Spinal cord (tissue), 10 donors: ENCODE results near the gene PAX7. TPM values are rescaled to one million over a fixed set of nuclear protein-coding genes. Genes with fewer than 3 reads are reported as not detected.
"Not testable (repeated sequence)": the region's sequence is repeated elsewhere in the genome, so short reads cannot be mapped to it uniquely, and the experiment has no call there.

ENCODE experiments used
- DNase-seq, 6 donors: peaks; one replicate each; pipeline versions ENCODE4 v3.0.0 to v3.0.0-alpha.2; 2013 to 2015; ENCODE audit warnings: low spot score in 6 of 6, low read depth in 4 of 6
- H3K27ac ChIP-seq: one replicate; pipeline ENCODE4 v1.5.1; 2013; ENCODE audit warnings: low read depth, low read length, control low read depth
- H3K27me3 ChIP-seq: one replicate; pipeline ENCODE4 v1.6.1; 2013; ENCODE audit warnings: low read length; ENCODE audit not compliant: control insufficient read depth, insufficient read depth
- H3K36me3 ChIP-seq: one replicate; pipeline ENCODE4 v1.6.1; 2013; ENCODE audit warnings: low read length; ENCODE audit not compliant: control insufficient read depth, insufficient read depth
- H3K4me1 ChIP-seq: one replicate; pipeline ENCODE4 v1.6.1; 2013; ENCODE audit warnings: low read length; ENCODE audit not compliant: control insufficient read depth, insufficient read depth
- H3K4me3 ChIP-seq: one replicate; pipeline ENCODE4 v1.5.1; 2013; ENCODE audit warnings: low read depth, low read length, control low read depth
- H3K9me3 ChIP-seq: one replicate; pipeline ENCODE4 v1.6.1; 2013; ENCODE audit warnings: low read length; ENCODE audit not compliant: control insufficient read depth, insufficient read depth
- WGBS: methylation state at CpG from one replicate; pipeline ENCODE4 v1.1.5; 2013; ENCODE audit warnings: missing lambda C conversion rate; ENCODE audit not compliant: insufficient coverage; 5-methylcytosine and 5-hydroxymethylcytosine counted together
- polyA plus RNA-seq, 2 donors: library from polyadenylated mRNA; unstranded; fragments of 120-200 nt; gene quantifications; one replicate each; pipeline ENCODE4 v1.2.1, GENCODE V29; 2013; ENCODE audit not compliant: insufficient read length in 2 of 2
- total RNA-seq, 2 donors: library from RNA; depleted of rRNA in 1 of 2; stranded (reverse); fragments of 120-200 nt in 1 of 2; fragments of >200 nt in 1 of 2; gene quantifications; one replicate each; pipeline versions ENCODE4 v1.2.3 to v1.2.4, GENCODE V29; 2013 to 2014
- donor health status: healthy.

PAX7 gene
- total and polyA plus RNA-seq, 4 donors: 1.5 to 6.1 (median 3.4) TPM

DNA sequence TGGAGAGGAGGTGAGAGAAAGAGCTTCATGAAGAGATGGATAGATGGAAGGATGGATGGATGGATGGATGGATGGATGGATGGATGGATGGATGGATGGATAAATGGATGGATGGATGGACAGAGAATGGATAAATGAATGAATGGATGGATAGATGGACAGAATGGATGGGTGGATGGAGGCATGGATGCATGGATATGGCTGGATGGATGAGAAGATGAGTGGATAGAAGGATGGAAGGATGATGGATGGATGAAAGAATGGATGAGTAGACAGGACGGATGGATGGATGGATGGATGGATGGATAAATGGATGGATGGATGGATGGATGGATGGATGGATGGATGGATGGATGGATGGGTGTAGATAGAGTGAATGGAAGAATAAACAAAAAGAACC is 113.7 kb downstream of the PAX7 start:
- H3K36me3 ChIP-seq, H3K9me3 ChIP-seq, H3K27ac ChIP-seq, H3K27me3 ChIP-seq, DNase-seq, H3K4me1 ChIP-seq, H3K4me3 ChIP-seq: not testable (repeated sequence)
- no CpG with 5 or more reads among the region's 1 CpG for WGBS

DNA sequence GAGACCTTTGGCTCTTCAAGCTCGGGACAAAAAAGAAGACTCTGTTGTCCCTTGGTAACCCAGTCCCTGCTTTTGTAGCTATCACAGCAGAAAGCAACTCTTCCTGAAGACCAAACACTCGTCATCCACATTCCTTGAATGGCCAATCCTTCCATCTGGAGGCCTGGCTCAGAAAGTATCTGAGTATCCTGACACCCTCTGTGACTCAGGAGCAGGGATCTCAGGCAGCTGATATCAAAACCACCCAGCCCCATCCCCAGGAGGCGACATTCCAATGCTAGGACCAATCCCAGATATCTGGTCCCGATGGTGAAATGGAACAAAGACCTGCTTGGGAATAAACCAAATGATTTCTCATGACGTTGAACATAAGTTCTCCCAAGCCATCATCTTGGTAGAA is 116.3 kb downstream of the PAX7 start:
- Histone ChIP-seq H3K27ac (no peak overlapping the region), H3K4me1 (no peaks in the 10 kb centered on the region), H3K4me3 (no peak overlapping the region), H3K36me3 (peaks cover 6% of the 10 kb centered on the region), H3K27me3 (no peaks in the 10 kb centered on the region), H3K9me3 (no peaks in the 10 kb centered on the region)
- no peak for DNase-seq
- WGBS: 93% methylated on average over 2 of the region's 5 CpGs

GRCh38 chr1:18747671-18748070 is 117.0 kb downstream of the PAX7 start:
- H3K36me3 ChIP-seq: peaks cover 3% of the 10 kb centered on the region
- WGBS: no CpG with 5 or more reads among the region's 5 CpGs
- no peaks in the 10 kb centered on the region for H3K9me3 ChIP-seq
- no peaks in the 10 kb centered on the region for H3K4me1 ChIP-seq
- no peak overlapping the region for H3K27ac ChIP-seq
- peak in 1 of 6 donors; percentile 54 for DNase-seq
- H3K27me3 ChIP-seq: no peaks in the 10 kb centered on the region
- no peak overlapping the region for H3K4me3 ChIP-seq

DNA sequence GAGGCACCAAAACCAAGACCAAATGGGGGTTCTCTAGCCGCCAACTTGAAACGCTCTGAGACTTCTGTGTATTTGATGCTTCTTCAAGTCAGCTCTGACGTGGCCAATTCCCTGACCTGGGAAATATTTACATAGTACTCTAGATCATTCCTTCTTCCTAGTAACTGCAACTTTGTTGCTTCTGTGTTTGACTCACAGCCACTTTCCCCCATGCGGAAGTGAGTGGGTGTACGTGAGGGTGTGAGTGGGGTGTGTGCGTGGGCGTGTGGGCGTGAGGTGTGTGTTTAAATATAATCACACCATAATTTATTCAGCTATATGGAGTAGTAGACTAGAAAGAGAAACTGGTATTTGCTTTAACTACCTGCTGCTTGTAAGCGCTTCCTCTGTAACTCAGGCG is 117.8 kb downstream of the PAX7 start:
- whole genome bisulfite sequencing: 95% methylated on average over 4 of the region's 10 CpGs
- no peak overlapping the region for H3K27ac ChIP-seq
- no peaks in the 10 kb centered on the region for H3K4me1 ChIP-seq
- H3K36me3 ChIP-seq: peaks cover 3% of the 10 kb centered on the region
- H3K4me3 ChIP-seq: no peak overlapping the region
- no peak for DNase-seq
- H3K9me3 ChIP-seq: no peaks in the 10 kb centered on the region
- H3K27me3 ChIP-seq: no peaks in the 10 kb centered on the region

GRCh38 chr1:18749569-18749968 is 118.9 kb downstream of the PAX7 start:
- H3K27me3 ChIP-seq: no peaks in the 10 kb centered on the region
- H3K36me3 ChIP-seq: peaks cover 3% of the 10 kb centered on the region
- no peak overlapping the region for H3K4me3 ChIP-seq
- no peaks in the 10 kb centered on the region for H3K9me3 ChIP-seq
- no peak for DNase-seq
- H3K27ac ChIP-seq: no peak overlapping the region
- H3K4me1 ChIP-seq: no peaks in the 10 kb centered on the region

- no peak for DNase-seq
- Histone ChIP-seq H3K27me3 (no peaks in the 10 kb centered on the region), H3K4me3 (no peak overlapping the region), H3K9me3 (no peaks in the 10 kb centered on the region), H3K27ac (no peak overlapping the region), H3K36me3 (no peaks in the 10 kb centered on the region), H3K4me1 (no peaks in the 10 kb centered on the region)
- WGBS: 100% methylated on average over 2 of the region's 2 CpGs
These were observed 120.0 kb downstream of the PAX7 start for GRCh38 chr1:18750600-18750999.

- Histone ChIP-seq H3K27ac (no peak overlapping the region), H3K4me3 (no peak overlapping the region), H3K4me1 (no peaks in the 10 kb centered on the region), H3K27me3 (no peaks in the 10 kb centered on the region), H3K36me3 (no peaks in the 10 kb centered on the region), H3K9me3 (no peaks in the 10 kb centered on the region)
- DNase-seq: peak in 1 of 6 donors; percentile 12
- 28% methylated on average over 2 of the region's 4 CpGs for WGBS
These were observed 120.8 kb downstream of the PAX7 start for GRCh38 chr1:18751425-18751824.

GRCh38 chr1:18752409-18752808 is 121.8 kb downstream of the PAX7 start:
- H3K27ac ChIP-seq: no peak overlapping the region
- H3K36me3 ChIP-seq: no peaks in the 10 kb centered on the region
- H3K4me3 ChIP-seq: no peak overlapping the region
- DNase-seq: no peak
- no peaks in the 10 kb centered on the region for H3K4me1 ChIP-seq
- no peaks in the 10 kb centered on the region for H3K27me3 ChIP-seq
- no peaks in the 10 kb centered on the region for H3K9me3 ChIP-seq

DNA sequence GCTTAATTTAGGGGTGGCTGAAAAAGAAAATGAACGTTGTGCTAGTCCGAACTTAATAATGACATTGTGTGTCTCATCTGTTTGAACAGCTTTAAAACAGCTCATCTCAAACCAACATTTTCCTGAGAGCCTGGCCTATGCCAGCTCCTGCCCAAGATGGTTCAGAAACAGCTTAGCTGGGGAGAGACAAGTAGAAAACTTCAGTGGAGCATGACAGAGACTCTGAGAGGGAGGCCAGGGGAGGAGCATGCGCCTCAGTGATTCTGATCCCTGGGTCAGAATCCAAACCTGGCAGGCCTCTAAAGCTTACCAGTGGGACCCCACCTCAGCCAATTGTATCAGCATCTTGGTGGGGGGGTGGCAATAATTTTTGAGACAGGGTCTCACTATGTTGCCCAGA is 129.5 kb downstream of the PAX7 start:
- Histone ChIP-seq H3K36me3 (no peaks in the 10 kb centered on the region), H3K9me3 (no peaks in the 10 kb centered on the region), H3K4me1 (no peaks in the 10 kb centered on the region), H3K4me3 (no peak overlapping the region), H3K27ac (no peak overlapping the region), H3K27me3 (no peaks in the 10 kb centered on the region)
- DNase-seq: no peak
- WGBS: 100% methylated on average over 1 of the region's 3 CpGs

- Histone ChIP-seq H3K27me3 (no peaks in the 10 kb centered on the region), H3K27ac (no peak overlapping the region), H3K4me3 (no peak overlapping the region), H3K36me3 (no peaks in the 10 kb centered on the region), H3K4me1 (no peaks in the 10 kb centered on the region), H3K9me3 (no peaks in the 10 kb centered on the region)
- DNase-seq: peak in 2 of 6 donors; percentile 27 to 40
- WGBS: 81% methylated on average over 5 of the region's 14 CpGs
These were observed 131.5 kb downstream of the PAX7 start for GRCh38 chr1:18761948-18762840.
